Liver (tissue), 9 donors: ENCODE measurements around the gene CFAP251. TPM values are rescaled to one million over a fixed set of nuclear protein-coding genes. Genes with fewer than 3 reads are reported as not detected.

Experiments
- DNase-seq: peaks from one replicate; pipeline ENCODE4 v3.0.0-alpha.2; 2017; ENCODE audit warnings: low spot score
- H3K27ac ChIP-seq, 2 donors: one replicate each; pipeline ENCODE4 v1.7.0; 2013; ENCODE audit warnings: inconsistent platforms in 2 of 2, low read length in 2 of 2, control low read depth in 1 of 2, low read depth in 1 of 2, mild to moderate bottlenecking in 1 of 2
- H3K27me3 ChIP-seq, 4 donors: one replicate each; pipeline versions ENCODE4 v1.6.1 to v1.7.0; 2013; ENCODE audit warnings: low read length in 3 of 4, inconsistent platforms in 1 of 4, mild to moderate bottlenecking in 1 of 4, moderate library complexity in 1 of 4; ENCODE audit not compliant: control insufficient read depth in 4 of 4, insufficient read depth in 4 of 4
- H3K36me3 ChIP-seq, 4 donors: one replicate each; pipeline versions ENCODE4 v1.6.1 to v1.7.0; 2013; ENCODE audit warnings: low read length in 3 of 4, mild to moderate bottlenecking in 3 of 4, low read depth in 1 of 4, moderate library complexity in 1 of 4; ENCODE audit not compliant: control insufficient read depth in 4 of 4, insufficient read depth in 3 of 4
- H3K4me1 ChIP-seq, 4 donors: one replicate each; pipeline versions ENCODE4 v1.6.1 to v1.7.0; 2013; ENCODE audit warnings: low read length in 3 of 4, mild to moderate bottlenecking in 3 of 4, moderate library complexity in 1 of 4; ENCODE audit not compliant: control insufficient read depth in 4 of 4, insufficient read depth in 4 of 4
- H3K4me3 ChIP-seq, 3 donors: one replicate each; pipeline versions ENCODE4 v1.6.1 to v1.7.0; 2013; ENCODE audit warnings: low read length in 3 of 3, control low read depth in 1 of 3, low read depth in 1 of 3, mild to moderate bottlenecking in 1 of 3
- H3K9ac ChIP-seq, 2 donors: one replicate each; pipeline ENCODE4 v1.7.0; 2013; ENCODE audit warnings: low read length in 2 of 2, mild to moderate bottlenecking in 2 of 2, moderate library complexity in 2 of 2, control low read depth in 1 of 2, low read depth in 1 of 2
- H3K9me3 ChIP-seq, 4 donors: one replicate each; pipeline versions ENCODE4 v1.6.1 to v1.7.0; 2013; ENCODE audit warnings: low read length in 3 of 4; ENCODE audit not compliant: control insufficient read depth in 4 of 4
- EGR1 ChIP-seq, 2 donors: IDR thresholded peaks; 2 replicates each; pipeline ENCODE4 v1.6.1; 2016 to 2018; ENCODE audit warnings: antibody characterized with exemption in 2 of 2, low read depth in 2 of 2
- FOXA1 ChIP-seq: IDR thresholded peaks from 2 replicates; pipeline ENCODE4 v1.6.1; 2016; ENCODE audit warnings: antibody characterized with exemption
- FOXA2 ChIP-seq: IDR thresholded peaks from 2 replicates; pipeline ENCODE4 v1.6.1; 2016; ENCODE audit warnings: antibody characterized with exemption
- GABPA ChIP-seq, 2 donors: IDR thresholded peaks in 1 of 2; conservative IDR thresholded peaks in 1 of 2; 2 replicates each; pipeline ENCODE4 v1.6.1; 2016; ENCODE audit warnings: antibody characterized with exemption in 2 of 2, mild to moderate bottlenecking in 1 of 2, moderate library complexity in 1 of 2
- HNF4A ChIP-seq, 2 donors: conservative IDR thresholded peaks; 2 replicates each; pipeline ENCODE4 v1.6.1; 2016; ENCODE audit warnings: antibody characterized with exemption in 2 of 2, mild to moderate bottlenecking in 2 of 2
- HNF4G ChIP-seq: IDR thresholded peaks from 2 replicates; pipeline ENCODE4 v1.6.1; 2016; ENCODE audit warnings: antibody characterized with exemption
- NR2F2 ChIP-seq: IDR thresholded peaks from 2 replicates; pipeline ENCODE4 v1.6.1; 2016; ENCODE audit warnings: antibody characterized with exemption
- RAD21 ChIP-seq, 2 donors: IDR thresholded peaks; 2 replicates each; pipeline ENCODE4 v1.6.1; 2016; ENCODE audit warnings: antibody characterized with exemption in 2 of 2, mild to moderate bottlenecking in 2 of 2
- RXRA ChIP-seq, 2 donors: IDR thresholded peaks; 2 replicates each; pipeline ENCODE4 v1.6.1; 2017 to 2018; ENCODE audit warnings: antibody characterized with exemption in 2 of 2, mild to moderate bottlenecking in 1 of 2
- TAF1 ChIP-seq: conservative IDR thresholded peaks from 2 replicates; pipeline ENCODE4 v1.6.1; 2016; ENCODE audit warnings: antibody characterized with exemption, mild to moderate bottlenecking
- YY1 ChIP-seq: IDR thresholded peaks from 2 replicates; pipeline ENCODE4 v1.6.1; 2016; ENCODE audit warnings: antibody characterized with exemption, mild to moderate bottlenecking
- WGBS: extraction: QIAGEN DNeasy Blood & Tissue Kit; methylation state at CpG from one replicate; pipeline ENCODE4 v1.1.7; 2013; 5-methylcytosine and 5-hydroxymethylcytosine counted together
- polyA plus RNA-seq, 2 donors: library from polyadenylated mRNA; stranded (reverse) in 1 of 2; unstranded in 1 of 2; fragments of 200-250 nt in 1 of 2; fragments of >200 nt in 1 of 2; fragmentation: Nextera tagmentation in 1 of 2; extraction: Ambion mirVana in 1 of 2; gene quantifications; one replicate each; pipeline versions ENCODE4 v1.2.1 to v1.2.3, GENCODE V29; 2013 to 2015
- total RNA-seq, 2 donors: library from RNA; depleted of rRNA; stranded (reverse); fragments of >200 nt; gene quantifications; one replicate each; pipeline ENCODE4 v1.2.3, GENCODE V29; 2014
- TF ChIP-seq, protein P1 (sequence below): IDR thresholded peaks from 2 replicates; pipeline ENCODE4 v1.6.1; 2016; ENCODE audit warnings: antibody characterized with exemption
- TF ChIP-seq, protein P2 (sequence below): IDR thresholded peaks from 2 replicates; pipeline ENCODE4 v1.6.1; 2016; ENCODE audit warnings: antibody characterized with exemption, mild to moderate bottlenecking
- TF ChIP-seq, protein P3 (sequence below): fragments of 150-350 bp; IDR thresholded peaks from 2 replicates; pipeline ENCODE4 v1.5.1; 2017; ENCODE audit warnings: improper control_type of control experiment, low read depth, low read length; ENCODE audit not compliant: missing input control
- TF ChIP-seq, protein P4 (sequence below): IDR thresholded peaks from 2 replicates; pipeline ENCODE4 v1.6.1; 2016; ENCODE audit warnings: antibody characterized with exemption
- TF ChIP-seq, protein P5 (sequence below): IDR thresholded peaks from 2 replicates; pipeline ENCODE4 v1.6.1; 2016; ENCODE audit warnings: antibody characterized with exemption
- donor health status: healthy.
- donor health status: healthy.
- donor health status: healthy.
- donor health status: healthy.
- donor health status: healthy.

CFAP251 gene
- total and polyA plus RNA-seq, 4 donors, result 1.6 to 4.0 (median 2.0) TPM

DNA sequence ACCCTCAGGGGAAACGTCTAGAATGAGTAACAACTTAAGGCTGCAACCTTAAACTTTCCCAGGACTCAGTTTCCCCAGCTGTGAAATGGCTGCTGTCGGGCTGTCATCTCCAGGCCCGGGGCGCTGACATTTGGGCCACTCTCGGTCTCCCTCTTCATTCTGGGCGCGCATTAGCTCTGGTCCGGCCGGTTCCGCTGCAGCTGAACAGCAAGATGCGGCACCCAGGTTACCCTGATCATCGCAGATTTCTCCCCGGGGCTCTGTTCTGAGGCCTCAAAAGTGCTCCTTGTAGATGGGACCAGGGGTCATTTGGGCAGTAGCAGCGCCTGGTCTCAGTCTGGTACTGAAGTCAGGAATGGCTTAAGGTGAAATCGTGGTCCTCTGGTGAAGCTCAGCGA is 102.4 kb downstream of the CFAP251 start:
- Histone ChIP-seq H3K36me3 (no peaks in the 10 kb centered on the region), H3K4me1 (peaks cover 9 to 28% (median 12%) of the 10 kb centered on the region in 4 donors), H3K4me3 (no peak overlapping the region), H3K9ac (no peak overlapping the region), H3K27me3 (no peaks in the 10 kb centered on the region), H3K9me3 (no peaks in the 10 kb centered on the region), H3K27ac (no peak overlapping the region)
- no peak for DNase-seq
- TF ChIP-seq, protein P1, sequence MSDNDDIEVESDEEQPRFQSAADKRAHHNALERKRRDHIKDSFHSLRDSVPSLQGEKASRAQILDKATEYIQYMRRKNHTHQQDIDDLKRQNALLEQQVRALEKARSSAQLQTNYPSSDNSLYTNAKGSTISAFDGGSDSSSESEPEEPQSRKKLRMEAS, result no peak
- no peak for TF ChIP-seq TAF1
- TF ChIP-seq, protein P2, sequence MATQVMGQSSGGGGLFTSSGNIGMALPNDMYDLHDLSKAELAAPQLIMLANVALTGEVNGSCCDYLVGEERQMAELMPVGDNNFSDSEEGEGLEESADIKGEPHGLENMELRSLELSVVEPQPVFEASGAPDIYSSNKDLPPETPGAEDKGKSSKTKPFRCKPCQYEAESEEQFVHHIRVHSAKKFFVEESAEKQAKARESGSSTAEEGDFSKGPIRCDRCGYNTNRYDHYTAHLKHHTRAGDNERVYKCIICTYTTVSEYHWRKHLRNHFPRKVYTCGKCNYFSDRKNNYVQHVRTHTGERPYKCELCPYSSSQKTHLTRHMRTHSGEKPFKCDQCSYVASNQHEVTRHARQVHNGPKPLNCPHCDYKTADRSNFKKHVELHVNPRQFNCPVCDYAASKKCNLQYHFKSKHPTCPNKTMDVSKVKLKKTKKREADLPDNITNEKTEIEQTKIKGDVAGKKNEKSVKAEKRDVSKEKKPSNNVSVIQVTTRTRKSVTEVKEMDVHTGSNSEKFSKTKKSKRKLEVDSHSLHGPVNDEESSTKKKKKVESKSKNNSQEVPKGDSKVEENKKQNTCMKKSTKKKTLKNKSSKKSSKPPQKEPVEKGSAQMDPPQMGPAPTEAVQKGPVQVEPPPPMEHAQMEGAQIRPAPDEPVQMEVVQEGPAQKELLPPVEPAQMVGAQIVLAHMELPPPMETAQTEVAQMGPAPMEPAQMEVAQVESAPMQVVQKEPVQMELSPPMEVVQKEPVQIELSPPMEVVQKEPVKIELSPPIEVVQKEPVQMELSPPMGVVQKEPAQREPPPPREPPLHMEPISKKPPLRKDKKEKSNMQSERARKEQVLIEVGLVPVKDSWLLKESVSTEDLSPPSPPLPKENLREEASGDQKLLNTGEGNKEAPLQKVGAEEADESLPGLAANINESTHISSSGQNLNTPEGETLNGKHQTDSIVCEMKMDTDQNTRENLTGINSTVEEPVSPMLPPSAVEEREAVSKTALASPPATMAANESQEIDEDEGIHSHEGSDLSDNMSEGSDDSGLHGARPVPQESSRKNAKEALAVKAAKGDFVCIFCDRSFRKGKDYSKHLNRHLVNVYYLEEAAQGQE, result no peak
- no peak for TF ChIP-seq FOXA1
- no peak for TF ChIP-seq GABPA (IDR thresholded peaks at IDR 0.05 in 1 of 2, conservative IDR thresholded peaks at IDR 0.05 in 1 of 2)
- no peak for TF ChIP-seq HNF4A (conservative IDR thresholded peaks at IDR 0.05)
- TF ChIP-seq HNF4G, result no peak
- no peak for TF ChIP-seq EGR1 (IDR thresholded peaks at IDR 0.05; ENCODE audit: low read depth in 2 of 2)
- TF ChIP-seq, protein P3, sequence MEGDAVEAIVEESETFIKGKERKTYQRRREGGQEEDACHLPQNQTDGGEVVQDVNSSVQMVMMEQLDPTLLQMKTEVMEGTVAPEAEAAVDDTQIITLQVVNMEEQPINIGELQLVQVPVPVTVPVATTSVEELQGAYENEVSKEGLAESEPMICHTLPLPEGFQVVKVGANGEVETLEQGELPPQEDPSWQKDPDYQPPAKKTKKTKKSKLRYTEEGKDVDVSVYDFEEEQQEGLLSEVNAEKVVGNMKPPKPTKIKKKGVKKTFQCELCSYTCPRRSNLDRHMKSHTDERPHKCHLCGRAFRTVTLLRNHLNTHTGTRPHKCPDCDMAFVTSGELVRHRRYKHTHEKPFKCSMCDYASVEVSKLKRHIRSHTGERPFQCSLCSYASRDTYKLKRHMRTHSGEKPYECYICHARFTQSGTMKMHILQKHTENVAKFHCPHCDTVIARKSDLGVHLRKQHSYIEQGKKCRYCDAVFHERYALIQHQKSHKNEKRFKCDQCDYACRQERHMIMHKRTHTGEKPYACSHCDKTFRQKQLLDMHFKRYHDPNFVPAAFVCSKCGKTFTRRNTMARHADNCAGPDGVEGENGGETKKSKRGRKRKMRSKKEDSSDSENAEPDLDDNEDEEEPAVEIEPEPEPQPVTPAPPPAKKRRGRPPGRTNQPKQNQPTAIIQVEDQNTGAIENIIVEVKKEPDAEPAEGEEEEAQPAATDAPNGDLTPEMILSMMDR, result no peak
- 70% methylated on average over 16 of the region's 16 CpGs for WGBS

DNA sequence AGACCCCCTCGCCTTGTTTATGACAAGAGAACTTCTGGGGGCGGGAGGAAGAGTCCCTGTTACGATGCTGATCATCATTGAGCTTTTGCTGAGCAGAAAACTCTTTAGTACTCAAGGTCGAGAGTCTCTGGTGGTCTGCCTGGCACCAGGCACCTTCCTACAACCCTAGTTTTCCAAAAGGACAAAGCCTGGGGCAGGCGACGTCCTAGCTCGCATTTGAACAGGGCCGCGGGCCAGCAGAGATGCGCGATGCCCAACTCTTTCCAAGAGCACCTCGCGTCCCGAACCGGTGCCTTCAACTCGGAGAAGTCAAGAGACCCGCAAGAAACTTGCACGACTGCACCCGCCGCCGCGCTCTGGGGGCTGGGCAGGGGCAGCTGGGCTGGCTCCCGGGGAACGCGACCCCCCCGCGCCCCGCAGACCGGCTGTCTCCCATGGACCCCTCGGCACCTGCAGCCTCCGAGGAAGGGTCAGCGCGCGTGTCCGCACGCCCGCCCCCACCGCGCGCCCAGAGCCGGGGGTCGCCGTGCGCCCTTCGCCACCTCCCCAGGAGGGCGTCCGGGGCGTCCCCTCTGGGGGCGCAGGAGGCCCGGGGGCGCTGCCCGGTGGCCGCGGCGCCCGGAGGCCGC is 102.9 kb downstream of the CFAP251 start:
- WGBS, result 2% methylated on average over 57 of the region's 57 CpGs
- no peaks in the 10 kb centered on the region for H3K27me3 ChIP-seq
- H3K27ac ChIP-seq, result no peak overlapping the region
- no peaks in the 10 kb centered on the region for H3K9me3 ChIP-seq
- peaks cover 9 to 28% (median 12%) of the 10 kb centered on the region in 4 donors for H3K4me1 ChIP-seq
- H3K9ac ChIP-seq, result peak overlapping the region in 1 of 2 donors; percentile 3
- H3K4me3 ChIP-seq, result peak overlapping the region in 2 of 3 donors; percentile 34 to 94
- no peaks in the 10 kb centered on the region for H3K36me3 ChIP-seq
- DNase-seq, result no peak
- no peak for TF ChIP-seq GABPA (IDR thresholded peaks at IDR 0.05 in 1 of 2, conservative IDR thresholded peaks at IDR 0.05 in 1 of 2)
- no peak for TF ChIP-seq RAD21 (IDR thresholded peaks at IDR 0.05)
- TF ChIP-seq, protein P4, sequence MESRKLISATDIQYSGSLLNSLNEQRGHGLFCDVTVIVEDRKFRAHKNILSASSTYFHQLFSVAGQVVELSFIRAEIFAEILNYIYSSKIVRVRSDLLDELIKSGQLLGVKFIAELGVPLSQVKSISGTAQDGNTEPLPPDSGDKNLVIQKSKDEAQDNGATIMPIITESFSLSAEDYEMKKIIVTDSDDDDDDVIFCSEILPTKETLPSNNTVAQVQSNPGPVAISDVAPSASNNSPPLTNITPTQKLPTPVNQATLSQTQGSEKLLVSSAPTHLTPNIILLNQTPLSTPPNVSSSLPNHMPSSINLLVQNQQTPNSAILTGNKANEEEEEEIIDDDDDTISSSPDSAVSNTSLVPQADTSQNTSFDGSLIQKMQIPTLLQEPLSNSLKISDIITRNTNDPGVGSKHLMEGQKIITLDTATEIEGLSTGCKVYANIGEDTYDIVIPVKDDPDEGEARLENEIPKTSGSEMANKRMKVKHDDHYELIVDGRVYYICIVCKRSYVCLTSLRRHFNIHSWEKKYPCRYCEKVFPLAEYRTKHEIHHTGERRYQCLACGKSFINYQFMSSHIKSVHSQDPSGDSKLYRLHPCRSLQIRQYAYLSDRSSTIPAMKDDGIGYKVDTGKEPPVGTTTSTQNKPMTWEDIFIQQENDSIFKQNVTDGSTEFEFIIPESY, result no peak
- TF ChIP-seq FOXA1, result no peak
- TF ChIP-seq TAF1, result no peak
- TF ChIP-seq, protein P2, result no peak
- TF ChIP-seq NR2F2, result no peak
- TF ChIP-seq EGR1 (IDR thresholded peaks at IDR 0.05; ENCODE audit: low read depth in 2 of 2), result no peak
- TF ChIP-seq, protein P1, result no peak
- TF ChIP-seq, protein P5, sequence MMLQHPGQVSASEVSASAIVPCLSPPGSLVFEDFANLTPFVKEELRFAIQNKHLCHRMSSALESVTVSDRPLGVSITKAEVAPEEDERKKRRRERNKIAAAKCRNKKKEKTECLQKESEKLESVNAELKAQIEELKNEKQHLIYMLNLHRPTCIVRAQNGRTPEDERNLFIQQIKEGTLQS, result no peak
- TF ChIP-seq RXRA (IDR thresholded peaks at IDR 0.05), result no peak
- no peak for TF ChIP-seq HNF4G
- no peak for TF ChIP-seq FOXA2
- no peak for TF ChIP-seq YY1
